ENCODE results near the gene UNC5CL.

The UNC5CL gene

DNA sequence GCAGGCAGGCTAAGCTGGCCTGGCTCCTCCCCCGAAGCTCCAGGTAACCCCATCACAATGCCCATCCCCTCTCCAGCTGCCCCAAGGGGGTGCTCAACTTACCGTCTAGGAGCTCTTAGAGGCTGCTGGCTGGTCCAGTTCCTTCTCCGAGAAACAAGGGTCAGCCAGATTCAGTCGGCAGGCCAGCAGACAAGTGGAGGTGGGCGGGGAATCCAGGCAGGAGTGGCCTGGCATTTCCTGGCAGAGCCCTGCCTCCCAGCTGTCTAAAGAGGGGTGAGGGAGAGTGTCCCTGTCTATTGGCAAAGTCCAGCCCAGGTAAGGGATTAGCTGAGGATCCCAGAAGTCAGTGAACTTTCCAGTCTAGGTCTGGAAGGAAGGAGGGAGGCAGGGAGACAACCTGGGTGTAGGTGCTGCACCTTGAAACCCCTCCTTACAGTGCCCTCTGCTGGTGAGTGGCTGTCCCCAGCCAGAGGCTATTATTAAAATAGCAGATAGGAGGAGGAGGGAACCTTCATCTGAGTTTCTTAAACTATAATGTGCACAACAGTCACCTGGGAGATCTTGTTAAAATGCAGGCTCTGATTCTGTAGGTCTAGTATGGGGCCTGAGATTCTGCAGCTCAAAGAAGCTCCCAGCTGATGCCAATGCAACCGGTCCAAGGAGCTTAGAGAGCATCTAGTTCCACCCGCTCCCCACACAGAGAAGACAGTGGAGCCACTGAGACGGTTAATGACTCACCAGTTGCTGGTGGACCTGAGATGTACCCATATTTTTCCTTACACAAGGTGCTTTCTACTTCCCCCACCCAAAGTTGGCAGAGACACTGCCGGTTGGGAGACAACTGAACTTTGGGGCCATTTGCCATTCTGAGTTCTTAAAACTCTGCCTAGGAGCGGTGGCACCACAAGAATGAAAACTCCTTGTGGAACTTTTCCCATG is at the start of gene UNC5CL:
TSS of gene UNC5CL (minus strand) at position 162 of the 939 bp plus-strand sequence. CDS start 4,147 bp downstream, outside the sequence.
- peak within 1 kb of the TSS; percentile 95 to 99 (median 95) for H3K27ac Mint-ChIP-seq
- TF ChIP-seq, protein P1, sequence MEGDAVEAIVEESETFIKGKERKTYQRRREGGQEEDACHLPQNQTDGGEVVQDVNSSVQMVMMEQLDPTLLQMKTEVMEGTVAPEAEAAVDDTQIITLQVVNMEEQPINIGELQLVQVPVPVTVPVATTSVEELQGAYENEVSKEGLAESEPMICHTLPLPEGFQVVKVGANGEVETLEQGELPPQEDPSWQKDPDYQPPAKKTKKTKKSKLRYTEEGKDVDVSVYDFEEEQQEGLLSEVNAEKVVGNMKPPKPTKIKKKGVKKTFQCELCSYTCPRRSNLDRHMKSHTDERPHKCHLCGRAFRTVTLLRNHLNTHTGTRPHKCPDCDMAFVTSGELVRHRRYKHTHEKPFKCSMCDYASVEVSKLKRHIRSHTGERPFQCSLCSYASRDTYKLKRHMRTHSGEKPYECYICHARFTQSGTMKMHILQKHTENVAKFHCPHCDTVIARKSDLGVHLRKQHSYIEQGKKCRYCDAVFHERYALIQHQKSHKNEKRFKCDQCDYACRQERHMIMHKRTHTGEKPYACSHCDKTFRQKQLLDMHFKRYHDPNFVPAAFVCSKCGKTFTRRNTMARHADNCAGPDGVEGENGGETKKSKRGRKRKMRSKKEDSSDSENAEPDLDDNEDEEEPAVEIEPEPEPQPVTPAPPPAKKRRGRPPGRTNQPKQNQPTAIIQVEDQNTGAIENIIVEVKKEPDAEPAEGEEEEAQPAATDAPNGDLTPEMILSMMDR (IDR thresholded peaks at IDR 0.05; ENCODE audit: unreplicated experiment in 3 of 3) = peak; percentile 46 to 60 (median 59)
- peak within 1 kb of the TSS; percentile 42 to 72 (median 72) for H3K4me3 Mint-ChIP-seq
- peaks cover 13% of the 10 kb centered on the region for H3K27me3 Mint-ChIP-seq (ENCODE audit: low read depth)
- peaks cover 16% of the 10 kb centered on the region for H3K4me1 Mint-ChIP-seq
- H3K9me3 Mint-ChIP-seq = no peaks in the 10 kb centered on the region
- H3K36me3 Mint-ChIP-seq (ENCODE audit: low read depth) = no peaks in the 10 kb centered on the region

DNA sequence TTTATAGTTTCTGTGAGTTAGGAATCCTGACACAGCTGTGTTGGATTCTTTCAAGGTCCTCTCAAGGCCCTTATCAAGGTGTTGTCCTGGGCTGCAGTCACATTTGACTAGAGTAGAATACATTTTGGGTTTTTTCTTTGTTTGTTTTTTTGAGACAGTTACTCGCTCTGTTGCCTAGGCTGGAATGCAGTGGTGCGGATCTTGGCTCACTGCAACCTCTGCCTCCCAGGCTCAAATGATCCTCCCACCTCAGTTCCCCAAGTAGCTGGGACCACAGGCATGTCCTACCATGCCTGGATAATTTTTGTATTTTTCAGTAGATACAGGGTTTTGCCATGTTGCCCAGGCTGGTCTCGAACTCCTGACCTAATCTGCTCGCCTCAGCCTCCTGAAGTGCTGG is 49.4 kb upstream of the UNC5CL start:
- peak overlapping the region in 1 of 3 experiments; percentile 19 for H3K27ac Mint-ChIP-seq
- H3K9me3 Mint-ChIP-seq = no peaks in the 10 kb centered on the region
- no peak overlapping the region for H3K4me3 Mint-ChIP-seq
- H3K36me3 Mint-ChIP-seq (ENCODE audit: low read depth) = peaks cover 79% of the 10 kb centered on the region
- no peaks in the 10 kb centered on the region for H3K27me3 Mint-ChIP-seq (ENCODE audit: low read depth)
- no peaks in the 10 kb centered on the region for H3K4me1 Mint-ChIP-seq
- TF ChIP-seq, protein P1 (IDR thresholded peaks at IDR 0.05; ENCODE audit: unreplicated experiment in 3 of 3) = no peak

GRCh38 chr6:41085182-41085581 is 46.2 kb upstream of the UNC5CL start:
- Mint-ChIP-seq H3K9me3 (no peaks in the 10 kb centered on the region), H3K36me3 (ENCODE audit: low read depth) (peaks cover 81% of the 10 kb centered on the region), H3K27ac (no peak overlapping the region), H3K27me3 (ENCODE audit: low read depth) (no peaks in the 10 kb centered on the region), H3K4me1 (no peaks in the 10 kb centered on the region), H3K4me3 (no peak overlapping the region)
- TF ChIP-seq, protein P1 (IDR thresholded peaks at IDR 0.05; ENCODE audit: unreplicated experiment in 3 of 3) = no peak

- Mint-ChIP-seq H3K27me3 (ENCODE audit: low read depth) (no peaks in the 10 kb centered on the region), H3K36me3 (ENCODE audit: low read depth) (peaks cover 85% of the 10 kb centered on the region), H3K27ac (no peak overlapping the region), H3K4me3 (no peak overlapping the region), H3K4me1 (no peaks in the 10 kb centered on the region), H3K9me3 (no peaks in the 10 kb centered on the region)
- TF ChIP-seq, protein P1 (IDR thresholded peaks at IDR 0.05; ENCODE audit: unreplicated experiment in 3 of 3) = no peak
Observed at GRCh38 chr6:41083072-41083471, 44.1 kb upstream of the UNC5CL start.

DNA sequence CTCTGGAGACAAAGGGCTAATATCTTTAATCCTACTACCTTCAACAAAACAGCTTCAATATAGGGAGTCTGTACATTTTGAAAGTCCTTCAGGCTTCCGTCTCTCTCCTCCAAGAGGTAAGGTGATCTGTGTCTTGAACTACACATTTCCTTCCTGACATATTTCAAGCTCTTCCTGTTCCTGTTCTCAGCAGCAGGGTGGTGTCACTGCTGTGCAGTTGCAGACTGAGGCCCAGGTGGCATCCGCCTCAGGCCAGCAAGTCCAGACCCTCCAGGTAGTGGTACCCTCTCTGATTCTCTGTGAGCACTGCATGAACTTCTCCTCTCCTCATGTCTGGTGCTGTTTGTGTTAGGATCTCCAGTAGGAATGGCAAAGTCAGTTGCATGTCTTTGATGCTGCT is 41.6 kb upstream of the UNC5CL start:
- Mint-ChIP-seq H3K36me3 (ENCODE audit: low read depth) (peaks cover 62% of the 10 kb centered on the region), H3K9me3 (no peaks in the 10 kb centered on the region), H3K4me1 (peaks cover 8% of the 10 kb centered on the region), H3K27ac (no peak overlapping the region), H3K27me3 (ENCODE audit: low read depth) (no peaks in the 10 kb centered on the region), H3K4me3 (no peak overlapping the region)
- TF ChIP-seq, protein P1 (IDR thresholded peaks at IDR 0.05; ENCODE audit: unreplicated experiment in 3 of 3) = no peak
